ENCODE measurements around the gene DLG2. TPM values are rescaled to one million over a fixed set of nuclear protein-coding genes. Genes with fewer than 3 reads are reported as not detected.

Gene DLG2
- total RNA-seq, 2 experiments from 2014 or later = 2.0 to 2.1 TPM

DNA sequence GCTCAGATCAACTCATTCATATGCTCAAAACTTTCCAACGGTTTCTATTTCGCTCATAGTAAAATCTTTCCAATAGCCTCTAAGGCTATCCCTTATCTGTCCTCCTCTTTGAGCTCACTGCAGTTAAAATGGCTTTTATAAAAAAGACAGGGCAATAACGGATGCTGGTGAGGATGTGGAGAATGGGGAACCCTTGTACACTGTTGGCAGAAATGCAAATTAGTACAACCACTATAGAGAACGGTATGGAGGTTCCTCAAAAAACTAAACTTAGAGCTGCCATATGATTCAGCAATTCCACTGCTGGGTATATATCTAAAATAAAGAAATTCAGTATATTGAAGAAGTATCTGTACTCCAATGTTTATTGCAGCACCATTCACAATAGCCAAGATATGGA is 345.6 kb downstream of the DLG2 start:
- no peak overlapping the region for H3K27ac ChIP-seq (ENCODE audit: low read depth in 1 of 2, low read length in 2 of 2)

DNA sequence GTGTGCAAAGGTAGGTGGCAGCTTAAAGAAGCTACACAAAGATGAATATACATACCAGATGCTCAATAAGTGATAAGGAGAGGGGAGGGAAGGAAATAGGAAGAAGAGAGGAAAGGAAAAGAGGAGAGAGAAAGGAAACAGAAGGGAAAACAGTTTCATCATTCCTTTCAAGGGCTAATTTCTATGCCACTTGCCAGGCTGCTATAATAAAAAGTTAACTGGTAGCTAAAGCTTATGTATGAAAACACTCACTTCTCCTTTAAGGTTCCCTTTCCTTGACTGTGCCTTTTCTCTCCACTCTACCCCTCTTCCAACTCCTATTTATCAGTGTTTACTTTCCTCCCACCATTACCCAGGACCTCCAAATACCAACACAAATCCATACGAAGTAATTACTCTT is 347.9 kb downstream of the DLG2 start:
- no peak overlapping the region for H3K4me3 ChIP-seq (ENCODE audit: low read length)
- H3K9me3 ChIP-seq (ENCODE audit: control insufficient read depth in 1 of 2, insufficient read depth in 1 of 2, low read length in 2 of 2) = no peaks in the 10 kb centered on the region
- H3K27ac ChIP-seq (ENCODE audit: low read depth in 1 of 2, low read length in 2 of 2) = no peak overlapping the region
- intact Hi-C loops (cut with DNase I, micrococcal nuclease) = no loop called here
- H3K27me3 ChIP-seq (ENCODE audit: control insufficient read depth in 1 of 2, insufficient read depth in 2 of 2, low read length in 2 of 2) = no peaks in the 10 kb centered on the region
- no peak for ATAC-seq (ENCODE audit: poor library complexity)
- no peaks in the 10 kb centered on the region for H3K36me3 ChIP-seq (ENCODE audit: insufficient read depth, low read length)
- Mint-ChIP-seq H3K9me3 (peaks cover 7% of the 10 kb centered on the region), H3K4me3 (no peak overlapping the region), H3K27ac (no peak overlapping the region), H3K4me1 (ENCODE audit: low read depth) (no peaks in the 10 kb centered on the region), H3K36me3 (ENCODE audit: low read depth) (no peaks in the 10 kb centered on the region), H3K27me3 (no peaks in the 10 kb centered on the region)
- CTCF ChIA-PET = no interaction called here
- TF ChIP-seq, protein P1, sequence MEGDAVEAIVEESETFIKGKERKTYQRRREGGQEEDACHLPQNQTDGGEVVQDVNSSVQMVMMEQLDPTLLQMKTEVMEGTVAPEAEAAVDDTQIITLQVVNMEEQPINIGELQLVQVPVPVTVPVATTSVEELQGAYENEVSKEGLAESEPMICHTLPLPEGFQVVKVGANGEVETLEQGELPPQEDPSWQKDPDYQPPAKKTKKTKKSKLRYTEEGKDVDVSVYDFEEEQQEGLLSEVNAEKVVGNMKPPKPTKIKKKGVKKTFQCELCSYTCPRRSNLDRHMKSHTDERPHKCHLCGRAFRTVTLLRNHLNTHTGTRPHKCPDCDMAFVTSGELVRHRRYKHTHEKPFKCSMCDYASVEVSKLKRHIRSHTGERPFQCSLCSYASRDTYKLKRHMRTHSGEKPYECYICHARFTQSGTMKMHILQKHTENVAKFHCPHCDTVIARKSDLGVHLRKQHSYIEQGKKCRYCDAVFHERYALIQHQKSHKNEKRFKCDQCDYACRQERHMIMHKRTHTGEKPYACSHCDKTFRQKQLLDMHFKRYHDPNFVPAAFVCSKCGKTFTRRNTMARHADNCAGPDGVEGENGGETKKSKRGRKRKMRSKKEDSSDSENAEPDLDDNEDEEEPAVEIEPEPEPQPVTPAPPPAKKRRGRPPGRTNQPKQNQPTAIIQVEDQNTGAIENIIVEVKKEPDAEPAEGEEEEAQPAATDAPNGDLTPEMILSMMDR (IDR thresholded peaks at IDR 0.05) = no peak
- POLR2A ChIA-PET = no interaction called here
- DNase-seq = no peak
- no peaks in the 10 kb centered on the region for H3K4me1 ChIP-seq (ENCODE audit: insufficient read depth, low read length)

More for the DNA sequence above, 345.6 kb downstream of the DLG2 start:
- ATAC-seq (ENCODE audit: poor library complexity) (no peak), DNase-seq (no peak)
- H3K4me1 Mint-ChIP-seq (ENCODE audit: low read depth) = no peaks in the 10 kb centered on the region
- TF ChIP-seq, protein P1 (IDR thresholded peaks at IDR 0.05) = no peak
- H3K27me3 Mint-ChIP-seq = no peaks in the 10 kb centered on the region
- no peaks in the 10 kb centered on the region for H3K4me1 ChIP-seq (ENCODE audit: insufficient read depth, low read length)
- CTCF ChIA-PET = no interaction called here
- no peak overlapping the region for H3K4me3 Mint-ChIP-seq
- H3K36me3 Mint-ChIP-seq (ENCODE audit: low read depth) = no peaks in the 10 kb centered on the region
- intact Hi-C loops (cut with DNase I, micrococcal nuclease) = no loop called here
- H3K36me3 ChIP-seq (ENCODE audit: insufficient read depth, low read length) = no peaks in the 10 kb centered on the region
- POLR2A ChIA-PET = no interaction called here
- H3K4me3 ChIP-seq (ENCODE audit: low read length) = no peak overlapping the region
- no peaks in the 10 kb centered on the region for H3K27me3 ChIP-seq (ENCODE audit: control insufficient read depth in 1 of 2, insufficient read depth in 2 of 2, low read length in 2 of 2)
- no peaks in the 10 kb centered on the region for H3K9me3 ChIP-seq (ENCODE audit: control insufficient read depth in 1 of 2, insufficient read depth in 1 of 2, low read length in 2 of 2)
- H3K27ac Mint-ChIP-seq = no peak overlapping the region
- H3K9me3 Mint-ChIP-seq = peaks cover 2% of the 10 kb centered on the region

DNA sequence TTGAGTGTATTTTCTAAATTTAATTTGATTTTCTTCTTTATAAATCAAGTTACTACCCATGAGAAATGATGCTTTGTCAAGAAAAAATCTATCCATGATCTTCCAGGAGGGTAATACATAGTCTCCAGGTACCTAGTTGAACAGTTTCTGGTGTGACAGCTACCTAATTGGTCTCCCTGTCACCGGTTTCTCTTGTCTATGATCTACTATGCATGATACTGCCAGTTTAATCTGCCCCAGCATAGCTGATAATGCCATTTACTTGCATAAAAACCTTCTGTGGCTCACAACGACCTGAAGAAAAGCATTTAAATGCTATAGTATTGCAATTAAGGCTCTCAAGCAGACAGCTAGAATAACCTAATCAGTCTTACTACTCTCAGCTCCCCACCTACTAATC is 349.5 kb downstream of the DLG2 start:
- intact Hi-C loops (cut with DNase I, micrococcal nuclease) = no loop called here
- H3K4me1 Mint-ChIP-seq (ENCODE audit: low read depth) = no peaks in the 10 kb centered on the region
- no peaks in the 10 kb centered on the region for H3K4me1 ChIP-seq (ENCODE audit: insufficient read depth, low read length)
- no peak overlapping the region for H3K4me3 ChIP-seq (ENCODE audit: low read length)
- H3K27me3 ChIP-seq (ENCODE audit: control insufficient read depth in 1 of 2, insufficient read depth in 2 of 2, low read length in 2 of 2) = no peaks in the 10 kb centered on the region
- H3K36me3 ChIP-seq (ENCODE audit: insufficient read depth, low read length) = no peaks in the 10 kb centered on the region
- peaks cover 8% of the 10 kb centered on the region for H3K9me3 Mint-ChIP-seq
- H3K27me3 Mint-ChIP-seq = no peaks in the 10 kb centered on the region
- H3K9me3 ChIP-seq (ENCODE audit: control insufficient read depth in 1 of 2, insufficient read depth in 1 of 2, low read length in 2 of 2) = no peaks in the 10 kb centered on the region
- H3K36me3 Mint-ChIP-seq (ENCODE audit: low read depth) = no peaks in the 10 kb centered on the region
- DNase-seq (no peak), ATAC-seq (ENCODE audit: poor library complexity) (no peak)
- no peak overlapping the region for H3K27ac ChIP-seq (ENCODE audit: low read depth in 1 of 2, low read length in 2 of 2)
- H3K4me3 Mint-ChIP-seq = no peak overlapping the region
- H3K27ac Mint-ChIP-seq = no peak overlapping the region
- TF ChIP-seq, protein P1 (IDR thresholded peaks at IDR 0.05) = no peak
- POLR2A ChIA-PET = no interaction called here
- CTCF ChIA-PET = no interaction called here
